ENCODE results near the gene ZNF787. TPM values are rescaled to one million over a fixed set of nuclear protein-coding genes. Genes with fewer than 3 reads are reported as not detected.
A peak's percentile ranks its signal among the peaks of the same experiment; 100 is the strongest.

The ZNF787 gene
- total RNA-seq, 1 experiment from 2014 or later, result 54.6 TPM

GRCh38 chr19:56092685-56093631 is 28.1 kb downstream of the ZNF787 start:
- Histone ChIP-seq H3K23ac (ENCODE audit: insufficient read length, low read depth, low read length) (no peak overlapping the region), H3K79me1 (ENCODE audit: insufficient read depth, low read depth, low read length, poor library complexity, severe bottlenecking) (peaks cover 10% of the 10 kb centered on the region), H2BK20ac (ENCODE audit: low read depth, low read length, poor library complexity, severe bottlenecking) (no peak overlapping the region), H3K27ac (ENCODE audit: insufficient read length, low read depth, low read length) (no peak overlapping the region), H3K18ac (ENCODE audit: insufficient read length, low read depth, low read length) (no peak overlapping the region), H3K14ac (ENCODE audit: insufficient read depth, low read length) (no peak overlapping the region), H3K9me3 (ENCODE audit: control insufficient read depth, low read depth, low read length) (no peaks in the 10 kb centered on the region), H2BK15ac (ENCODE audit: low read depth, low read length) (no peak overlapping the region), H2BK12ac (ENCODE audit: insufficient read length, low read depth, low read length) (no peak overlapping the region), H4K5ac (ENCODE audit: insufficient read length, low read depth, low read length) (no peak overlapping the region), H3K79me2 (ENCODE audit: insufficient read depth, low read length) (no peaks in the 10 kb centered on the region; the same call in 1 of the 2 replicates), H2AK5ac (ENCODE audit: insufficient read length, low read length) (no peak overlapping the region), H3K4me2 (ENCODE audit: insufficient read depth, insufficient read length, low read length) (no peak overlapping the region), H2AFZ (ENCODE audit: low read length) (no peak overlapping the region), H3T11ph (ENCODE audit: low read length) (no peak overlapping the region), H4K91ac (ENCODE audit: insufficient read length, low read depth, low read length) (no peak overlapping the region), H3K9ac (ENCODE audit: extremely low read depth, insufficient read length, low read length) (no peak overlapping the region), H3K4ac (ENCODE audit: low read depth, low read length) (no peak overlapping the region), H3K4me1 (ENCODE audit: insufficient read depth, low read length) (no peaks in the 10 kb centered on the region), H3K23me2 (ENCODE audit: insufficient read length, low read depth, low read length, poor library complexity, severe bottlenecking) (no peaks in the 10 kb centered on the region), H3K56ac (ENCODE audit: insufficient read length, low read depth, low read length) (no peak overlapping the region), H2BK5ac (ENCODE audit: insufficient read length, low read length) (no peak overlapping the region), H4K20me1 (ENCODE audit: control insufficient read depth, insufficient read depth, insufficient read length) (no peaks in the 10 kb centered on the region), H4K8ac (replicated peaks; ENCODE audit: insufficient read length, low read depth, low read length) (no peak overlapping the region), H2BK120ac (ENCODE audit: low read depth, low read length, poor library complexity, severe bottlenecking) (no peak overlapping the region), H3K27me3 (ENCODE audit: insufficient read depth, low read length) (no peaks in the 10 kb centered on the region)
- Mint-ChIP-seq H3K4me1 (peaks cover 13 to 15% of the 10 kb centered on the region in 2 experiments; a peak in 3 of 4 replicates), H3K27ac (peak overlapping the region in 1 of 3 experiments; percentile 68; a peak in 4 of 7 replicates), H3K36me3 (ENCODE audit: insufficient read depth in 1 of 3, low read depth in 3 of 3) (peaks cover 42 to 61% (median 60%) of the 10 kb centered on the region in 3 experiments), H3K9me3 (peaks cover 8 to 12% of the 10 kb centered on the region in 2 experiments; a peak in 3 of 5 replicates), H3K4me3 (no peak overlapping the region), H3K27me3 (ENCODE audit: low read depth) (no peaks in the 10 kb centered on the region)
- DNase-seq, result no peak
- TF ChIP-seq, protein P1, sequence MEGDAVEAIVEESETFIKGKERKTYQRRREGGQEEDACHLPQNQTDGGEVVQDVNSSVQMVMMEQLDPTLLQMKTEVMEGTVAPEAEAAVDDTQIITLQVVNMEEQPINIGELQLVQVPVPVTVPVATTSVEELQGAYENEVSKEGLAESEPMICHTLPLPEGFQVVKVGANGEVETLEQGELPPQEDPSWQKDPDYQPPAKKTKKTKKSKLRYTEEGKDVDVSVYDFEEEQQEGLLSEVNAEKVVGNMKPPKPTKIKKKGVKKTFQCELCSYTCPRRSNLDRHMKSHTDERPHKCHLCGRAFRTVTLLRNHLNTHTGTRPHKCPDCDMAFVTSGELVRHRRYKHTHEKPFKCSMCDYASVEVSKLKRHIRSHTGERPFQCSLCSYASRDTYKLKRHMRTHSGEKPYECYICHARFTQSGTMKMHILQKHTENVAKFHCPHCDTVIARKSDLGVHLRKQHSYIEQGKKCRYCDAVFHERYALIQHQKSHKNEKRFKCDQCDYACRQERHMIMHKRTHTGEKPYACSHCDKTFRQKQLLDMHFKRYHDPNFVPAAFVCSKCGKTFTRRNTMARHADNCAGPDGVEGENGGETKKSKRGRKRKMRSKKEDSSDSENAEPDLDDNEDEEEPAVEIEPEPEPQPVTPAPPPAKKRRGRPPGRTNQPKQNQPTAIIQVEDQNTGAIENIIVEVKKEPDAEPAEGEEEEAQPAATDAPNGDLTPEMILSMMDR (conservative IDR thresholded peaks at IDR 0.05), result no peak
- no CpG with 5 or more reads among the region's 32 CpGs for WGBS (ENCODE audit: extremely low coverage, insufficient read length, low lambda C conversion rate)
